NB4 (cell line): ENCODE results near the gene EFCAB6.

ENCODE experiments used
- MYC ChIP-seq: IDR thresholded peaks from 2 replicates; pipeline ENCODE4 v1.6.1; 2011; ENCODE audit warnings: low read depth, low read length
- POLR2A ChIP-seq: IDR thresholded peaks from 2 replicates; pipeline ENCODE4 v1.6.1; 2011; ENCODE audit warnings: mild to moderate bottlenecking; ENCODE audit not compliant: insufficient read length; ENCODE audit errors: extremely low read depth

DNA sequence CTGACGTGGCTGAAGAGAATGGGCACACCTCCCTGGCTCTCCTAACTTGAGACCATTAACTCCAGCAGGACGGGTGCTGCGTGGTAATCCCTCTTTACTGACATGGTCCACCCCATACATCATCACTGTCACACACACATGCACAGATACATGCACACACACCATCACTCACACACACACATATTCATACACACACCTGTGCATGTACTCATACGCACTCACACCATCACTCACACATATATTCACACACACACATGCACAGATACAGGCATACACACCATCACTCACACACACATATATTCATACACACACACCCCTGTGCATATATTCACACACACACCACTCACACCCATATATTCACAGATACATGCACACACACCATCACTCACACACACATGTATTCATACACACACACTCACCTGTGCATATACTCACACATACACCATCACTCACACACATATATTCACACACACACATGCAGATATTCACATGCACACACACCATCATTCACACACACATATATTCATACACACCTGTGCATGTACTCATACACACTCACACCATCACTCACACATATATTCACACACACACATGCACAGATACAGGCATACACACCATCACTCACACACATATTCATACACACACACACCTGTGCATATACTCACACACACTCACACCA is 74.8 kb downstream of the EFCAB6 start:
- TF ChIP-seq MYC (no peak), POLR2A (no peak)
